ENCODE results near the gene MAN1A1.

GRCh38 chr6:119395192-119395591 is 45.6 kb upstream of the MAN1A1 start:
- TF ChIP-seq POLR2A (IDR thresholded peaks at IDR 0.05) (no peak), CTCF (IDR thresholded peaks at IDR 0.05) (no peak)

Measured in uterus (tissue), 2 donors.